SK-N-SH (cell line): ENCODE data around the gene MYLK3. TPM values are rescaled to one million over a fixed set of nuclear protein-coding genes. Genes with fewer than 3 reads are reported as not detected.

Experiments used
- CTCF ChIA-PET: fragments of 300-600, 350-600 bp; formaldehyde crosslinking; extraction: SDS; loops from one replicate; lab custom pipeline; 2021; lab: Yijun Ruan, JAX
- POLR2A ChIA-PET: fragments of 350-600 bp; sonication (Branson Sonifier 250); formaldehyde crosslinking; extraction: SDS; loops from one replicate; lab custom pipeline; 2020; ENCODE audit warnings: antibody characterized with exemption, inconsistent platforms; lab: Yijun Ruan, JAX
- DNase-seq: peaks from one replicate; pipeline ENCODE4 v3.0.0; 2012
- H2AFZ ChIP-seq: fragments of 200-600 bp; sonication (generic); 2 replicates; pipeline ENCODE4 v1.8.1; 2016; ENCODE audit warnings: antibody characterized with exemption, mild to moderate bottlenecking, low read depth
- H3F3A ChIP-seq: fragments of 200-600 bp; sonication (generic); replicated peaks from 2 replicates; pipeline ENCODE3; 2016; ENCODE audit warnings: antibody characterized with exemption, mild to moderate bottlenecking; ENCODE audit not compliant: insufficient read depth
- H3K27ac ChIP-seq, 2 experiments: fragments of 200-500 bp in 1 of 2; fragments of 200-600 bp in 1 of 2; sonication (Bioruptor generic) in 1 of 2; sonication (generic), shearing (Covaris generic) in 1 of 2; 2 replicates each; pipeline versions ENCODE4 v1.5.1 to v1.6.1; 2014 to 2016; ENCODE audit warnings: low read depth in 2 of 2, inconsistent platforms in 1 of 2, low read length in 1 of 2, mild to moderate bottlenecking in 1 of 2, mixed read lengths in 1 of 2
- H3K27me3 ChIP-seq: fragments of 200-600 bp; sonication (generic), shearing (Covaris generic); 2 replicates; pipeline ENCODE4 v1.6.1; 2016; ENCODE audit warnings: mixed run types; ENCODE audit not compliant: insufficient read depth
- H3K36me3 ChIP-seq, 2 experiments: fragments of 200-500 bp in 1 of 2; fragments of 200-600 bp in 1 of 2; sonication (Bioruptor generic) in 1 of 2; sonication (generic) in 1 of 2; replicated peaks in 1 of 2; 2 replicates each; pipeline versions ENCODE3 to v1.5.1; 2014 to 2016; ENCODE audit warnings: low read length in 1 of 2, mild to moderate bottlenecking in 1 of 2; ENCODE audit not compliant: insufficient read depth in 2 of 2, control insufficient read depth in 1 of 2
- H3K4me1 ChIP-seq, 2 experiments: fragments of 200-500 bp in 1 of 2; fragments of 200-600 bp in 1 of 2; sonication (Bioruptor generic) in 1 of 2; sonication (generic), shearing (Covaris generic) in 1 of 2; 2 replicates each; pipeline versions ENCODE4 v1.5.1 to v1.6.1; 2014 to 2016; ENCODE audit warnings: low read depth in 1 of 2, low read length in 1 of 2, mixed run types in 1 of 2; ENCODE audit not compliant: insufficient read depth in 2 of 2, control insufficient read depth in 1 of 2
- H3K4me2 ChIP-seq: fragments of 200-600 bp; sonication (generic), shearing (Covaris generic); 2 replicates; pipeline ENCODE4 v1.6.1; 2017; ENCODE audit warnings: mixed run types
- H3K4me3 ChIP-seq, 2 experiments: fragments of 200-500 bp in 1 of 2; fragments of 200-600 bp in 1 of 2; sonication (Bioruptor generic) in 1 of 2; sonication (generic), shearing (Covaris generic) in 1 of 2; 2 replicates each; pipeline versions ENCODE4 v1.5.1 to v1.8.1; 2014 to 2016; ENCODE audit warnings: low read depth in 2 of 2, inconsistent platforms in 1 of 2, low read length in 1 of 2, mild to moderate bottlenecking in 1 of 2, mixed read lengths in 1 of 2, moderate library complexity in 1 of 2
- H3K79me2 ChIP-seq: fragments of 200-600 bp; sonication (generic); 2 replicates; pipeline ENCODE4 v1.8.1; 2017; ENCODE audit warnings: mild to moderate bottlenecking; ENCODE audit not compliant: insufficient read depth
- H3K9ac ChIP-seq: fragments of 200-600 bp; sonication (generic); 2 replicates; pipeline ENCODE4 v1.6.1; 2017; ENCODE audit warnings: mixed run types
- H3K9me2 ChIP-seq: fragments of 200-600 bp; sonication (generic); 2 replicates; pipeline ENCODE4 v1.6.1; 2017; ENCODE audit warnings: mixed run types
- H3K9me3 ChIP-seq: fragments of 200-600 bp; sonication (generic); 2 replicates; pipeline ENCODE4 v1.6.1; 2017; ENCODE audit warnings: mixed run types, mild to moderate bottlenecking, moderate library complexity
- H4K20me1 ChIP-seq: fragments of 200-600 bp; sonication (generic); 2 replicates; pipeline ENCODE4 v1.6.1; 2017; ENCODE audit warnings: mild to moderate bottlenecking, mixed run types; ENCODE audit not compliant: insufficient read depth
- CHD2 ChIP-seq: fragments of 150-350 bp; IDR thresholded peaks from 2 replicates; pipeline ENCODE4 v1.6.1; 2018; ENCODE audit warnings: low read length; ENCODE audit not compliant: partially characterized antibody
- EP300 ChIP-seq, 2 experiments: IDR thresholded peaks; 2 replicates each; pipeline versions ENCODE4 v1.4.0 to v1.6.1; 2012; ENCODE audit warnings: borderline replicate concordance in 1 of 2, low read depth in 1 of 2, low read length in 1 of 2
- FOXM1 ChIP-seq: IDR thresholded peaks from 2 replicates; pipeline ENCODE4 v1.4.0; 2012; ENCODE audit warnings: low read depth, mild to moderate bottlenecking
- GATA2 ChIP-seq: sonication (generic); formaldehyde crosslinking; IDR thresholded peaks from 2 replicates; pipeline ENCODE4 v1.5.0; 2020; ENCODE audit warnings: mild to moderate bottlenecking, missing genetic modification reagents
- MXI1 ChIP-seq: IDR thresholded peaks from 2 replicates; pipeline ENCODE4 v1.6.1; 2012; ENCODE audit warnings: mild to moderate bottlenecking, low read depth, low read length, improper control_type of control experiment
- POLR2AphosphoS5 ChIP-seq: IDR thresholded peaks from 2 replicates; pipeline ENCODE4 v1.6.1; 2012; ENCODE audit warnings: low read depth, low read length
- REST ChIP-seq: IDR thresholded peaks from 2 replicates; pipeline ENCODE4 v1.6.1; 2012; ENCODE audit warnings: mild to moderate bottlenecking, low read depth, low read length, moderate library complexity
- RFX5 ChIP-seq: IDR thresholded peaks from 2 replicates; pipeline ENCODE4 v1.6.1; 2012; ENCODE audit warnings: mild to moderate bottlenecking, improper control_type of control experiment, low read length
- RXRA ChIP-seq: IDR thresholded peaks from 2 replicates; pipeline ENCODE4 v1.4.0; 2012; ENCODE audit warnings: low read depth, mild to moderate bottlenecking, borderline replicate concordance
- SIN3A ChIP-seq: IDR thresholded peaks from 2 replicates; pipeline ENCODE4 v1.6.1; 2012; ENCODE audit warnings: low read depth, mild to moderate bottlenecking, low read length, moderate library complexity, borderline replicate concordance
- ZBTB33 ChIP-seq: IDR thresholded peaks from 2 replicates; pipeline ENCODE4 v1.4.0; 2012; ENCODE audit warnings: low read depth, borderline replicate concordance
- WGBS: methylation state at CpG from one replicate; pipeline ENCODE4 v1.1.6; 2017; ENCODE audit warnings: low lambda C conversion rate; 5-methylcytosine and 5-hydroxymethylcytosine counted together
- polyA plus RNA-seq, 3 experiments: library from polyadenylated mRNA; depleted of rRNA; stranded (reverse); fragments of >200 nt; gene quantifications; 2 replicates each; pipeline ENCODE4 v1.2.3, GENCODE V29; 2012
- TF ChIP-seq, protein P1 (sequence below): IDR thresholded peaks from 2 replicates; pipeline ENCODE4 v1.4.0; 2012; ENCODE audit warnings: low read depth, borderline replicate concordance

Gene MYLK3
- polyA plus RNA-seq, 1 of the 3 experiments (the other 2 are of a cell fraction): 0.05 TPM

GRCh38 chr16:46736695-46737094 lies 11.4 kb downstream of the MYLK3 start:
- Histone ChIP-seq H3K9me3 (no peaks in the 10 kb centered on the region), H3K36me3 (no peaks in the 10 kb centered on the region), H3K27ac (no peak overlapping the region), H3K4me1 (peaks cover 0 to 2% of the 10 kb centered on the region in 2 experiments; a peak in 1 of 4 replicates), H3F3A (no peaks in the 10 kb centered on the region), H2AFZ (no peak overlapping the region), H3K9ac (no peak overlapping the region), H3K27me3 (no peaks in the 10 kb centered on the region), H3K79me2 (no peaks in the 10 kb centered on the region), H4K20me1 (no peaks in the 10 kb centered on the region), H3K4me2 (no peak overlapping the region), H3K4me3 (no peak overlapping the region), H3K9me2 (no peaks in the 10 kb centered on the region)
- 100% methylated on average over 1 of the region's 12 CpGs for WGBS
- TF ChIP-seq POLR2AphosphoS5: no peak
- no peak for TF ChIP-seq REST
- TF ChIP-seq ZBTB33: no peak
- no peak for TF ChIP-seq SIN3A
- no peak for TF ChIP-seq MXI1
- TF ChIP-seq FOXM1: no peak
- no peak for TF ChIP-seq RXRA
- no peak for TF ChIP-seq RFX5
- TF ChIP-seq GATA2 (CRISPR knock-in tag): no peak
- TF ChIP-seq, protein P1, sequence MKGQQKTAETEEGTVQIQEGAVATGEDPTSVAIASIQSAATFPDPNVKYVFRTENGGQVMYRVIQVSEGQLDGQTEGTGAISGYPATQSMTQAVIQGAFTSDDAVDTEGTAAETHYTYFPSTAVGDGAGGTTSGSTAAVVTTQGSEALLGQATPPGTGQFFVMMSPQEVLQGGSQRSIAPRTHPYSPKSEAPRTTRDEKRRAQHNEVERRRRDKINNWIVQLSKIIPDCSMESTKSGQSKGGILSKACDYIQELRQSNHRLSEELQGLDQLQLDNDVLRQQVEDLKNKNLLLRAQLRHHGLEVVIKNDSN: no peak
- TF ChIP-seq EP300 (IDR thresholded peaks at IDR 0.05; ENCODE audit: borderline replicate concordance in 1 of 2, low read depth in 1 of 2, low read length in 1 of 2): no peak
- TF ChIP-seq CHD2: no peak
- CTCF ChIA-PET: interaction anchor here (1.3 kb wide), 1 partner anchor 11 kb away, joined by 3 read pairs; no protein-coding TSS in a partner anchor
- POLR2A ChIA-PET: no interaction called here
- no peak for DNase-seq
